ENCODE data around the gene PLA1A.
"Not testable (repeated sequence)": the region's sequence is repeated elsewhere in the genome, so short reads cannot be mapped to it uniquely, and the experiment has no call there.

PLA1A gene

GRCh38 chr3:119669906-119670570 lies 72.4 kb downstream of the PLA1A start:
- no peak for DNase-seq

DNA sequence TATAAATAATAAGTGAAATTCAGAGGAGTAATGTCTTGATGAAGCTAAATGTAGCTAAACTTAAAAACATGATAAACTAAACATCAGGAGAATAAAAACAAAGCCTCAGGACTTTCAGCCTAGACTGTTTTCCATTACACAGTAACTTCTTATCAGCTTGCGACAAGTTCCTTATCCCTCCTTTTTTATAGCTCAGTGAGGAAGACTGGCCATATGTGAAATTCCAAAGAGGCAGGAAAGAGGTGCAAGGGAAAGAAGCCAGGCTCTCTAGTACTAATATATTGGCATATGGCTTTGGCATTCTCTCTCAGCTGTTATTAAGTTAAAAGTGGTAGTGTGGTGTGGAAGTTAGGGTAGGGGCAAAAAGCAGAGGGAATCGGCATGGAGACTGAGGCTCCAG lies 75.1 kb downstream of the PLA1A start:
- DNase-seq, result no peak

GRCh38 chr3:119673875-119674274 lies 76.2 kb downstream of the PLA1A start:
- DNase-seq, result no peak

DNA sequence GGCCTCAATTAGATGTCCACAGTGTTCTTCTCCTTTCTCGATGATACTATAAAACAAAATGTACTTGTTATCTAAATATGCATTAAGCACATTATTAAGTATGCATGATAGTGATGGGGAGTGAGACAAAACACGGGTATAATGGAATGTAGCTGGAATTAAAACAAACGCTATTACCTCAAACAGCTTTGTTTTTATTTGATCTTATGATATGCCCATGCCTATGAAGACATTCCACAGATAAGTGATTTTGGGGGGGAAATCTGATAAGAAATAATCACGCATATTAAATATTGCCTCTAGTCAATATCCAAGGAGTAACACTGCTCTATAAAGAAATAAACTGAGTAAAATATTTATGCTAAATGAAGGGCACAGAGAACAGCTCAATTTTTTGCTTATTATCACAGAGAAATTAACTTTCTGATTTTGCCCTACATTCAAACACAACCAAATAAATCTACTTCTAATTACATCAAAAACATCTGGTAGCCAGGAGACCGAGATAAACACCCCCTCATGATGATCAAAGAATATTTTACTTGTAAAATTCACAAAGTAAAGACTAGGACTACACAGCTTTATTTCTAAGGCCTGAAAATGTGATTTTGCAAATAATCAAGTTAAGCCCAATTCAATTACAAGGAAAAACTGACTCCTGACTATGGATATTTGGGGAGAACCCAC lies 77.6 kb downstream of the PLA1A start:
- DNase-seq, result no peak

DNA sequence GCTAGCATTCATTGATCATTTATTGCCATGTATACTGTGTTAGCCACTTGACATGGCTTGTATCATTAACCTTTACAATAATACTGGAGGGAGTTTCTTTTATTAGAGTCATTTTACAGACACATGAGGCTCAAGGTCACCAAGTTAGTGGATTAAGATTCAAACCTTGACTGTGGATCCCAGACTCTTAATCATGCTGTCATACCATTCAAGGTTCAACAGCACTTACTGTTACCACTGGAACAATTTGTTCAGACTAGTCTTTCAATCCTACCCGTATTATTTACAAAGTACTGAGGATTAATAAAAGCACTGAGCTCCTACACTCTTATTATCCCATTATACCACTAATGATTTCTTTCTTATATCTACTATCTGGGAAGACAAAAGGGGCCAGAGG lies 78.3 kb downstream of the PLA1A start:
- DNase-seq, result no peak

- DNase-seq, result peak; percentile 97
Observed at GRCh38 chr3:119676771-119677640, 79.3 kb downstream of the PLA1A start, which contains the start of gene COX17. TSS of gene COX17 (minus strand) at chr3:119677406. CDS start at chr3:119677310, 96 bp downstream.

- DNase-seq, result peak; percentile 94
Observed at GRCh38 chr3:119677641-119677934, 79.9 kb downstream of the PLA1A start.

- not testable (repeated sequence) for DNase-seq
Observed at GRCh38 chr3:119678209-119678608, 80.5 kb downstream of the PLA1A start.
